GM18873 (cell line): Measurements from ENCODE around the gene SEH1L.
"Not testable (repeated sequence)": the region's sequence is repeated elsewhere in the genome, so short reads cannot be mapped to it uniquely, and the experiment has no call there.

Experiments
- ATAC-seq: cut with Tn5 transposase; IDR thresholded peaks from one replicate; pipeline ENCODE4 v1.9.1; 2021; ENCODE audit warnings: mild to moderate bottlenecking, moderate library complexity, moderate number of reproducible peaks; ENCODE audit not compliant: unreplicated experiment, low FRiP score

SEH1L gene

GRCh38 chr18:12947285-12948049 lies at the start of gene SEH1L:
Gene SEH1L, plus strand, starts transcription at chr18:12948011. Its CDS starts 111 bp downstream, at chr18:12948122.
- peak; percentile 42 for ATAC-seq

GRCh38 chr18:12901208-12901607 lies 46.6 kb upstream of the SEH1L start:
- ATAC-seq = not testable (repeated sequence)

GRCh38 chr18:12904012-12904516 lies 43.7 kb upstream of the SEH1L start:
- ATAC-seq = no peak

- no peak for ATAC-seq
Measured at GRCh38 chr18:12906119-12906518, 41.7 kb upstream of the SEH1L start.

- no peak for ATAC-seq
Measured at GRCh38 chr18:12906773-12907172, 41.0 kb upstream of the SEH1L start.

- no peak for ATAC-seq
Measured at GRCh38 chr18:12907258-12907925, 40.4 kb upstream of the SEH1L start.

- ATAC-seq = no peak
Measured at GRCh38 chr18:12908706-12909105, 39.1 kb upstream of the SEH1L start.

GRCh38 chr18:12911025-12911928 lies 36.5 kb upstream of the SEH1L start:
- ATAC-seq = no peak

- no peak for ATAC-seq
Measured at GRCh38 chr18:12911929-12912703, 35.7 kb upstream of the SEH1L start.

- ATAC-seq = no peak
Measured at GRCh38 chr18:12921178-12921577, 26.6 kb upstream of the SEH1L start.

- no peak for ATAC-seq
Measured at GRCh38 chr18:12922266-12922665, 25.5 kb upstream of the SEH1L start.

GRCh38 chr18:12924616-12925015 lies 23.2 kb upstream of the SEH1L start:
- no peak for ATAC-seq

GRCh38 chr18:12928206-12928605 lies 19.6 kb upstream of the SEH1L start:
- no peak for ATAC-seq

- ATAC-seq = no peak
Measured at GRCh38 chr18:12928641-12929040, 19.2 kb upstream of the SEH1L start.

GRCh38 chr18:12929477-12930083 lies 18.2 kb upstream of the SEH1L start:
- ATAC-seq = no peak

- ATAC-seq = no peak
Measured at GRCh38 chr18:12930376-12930775, 17.4 kb upstream of the SEH1L start.

- no peak for ATAC-seq
Measured at GRCh38 chr18:12930908-12931307, 16.9 kb upstream of the SEH1L start.

GRCh38 chr18:12933327-12933726 lies 14.5 kb upstream of the SEH1L start:
- no peak for ATAC-seq

GRCh38 chr18:12934454-12935071 lies 13.2 kb upstream of the SEH1L start:
- no peak for ATAC-seq
